Progenitor cell of endocrine pancreas (in vitro differentiated cells): ENCODE results near the gene ULK4. TPM values are rescaled to one million over a fixed set of nuclear protein-coding genes. Genes with fewer than 3 reads are reported as not detected.

ENCODE experiments used
- DNase-seq: peaks from one replicate; pipeline ENCODE4 v3.0.0; 2021; ENCODE audit warnings: low spot score; ENCODE audit not compliant: unreplicated experiment
- H3K27ac Mint-ChIP-seq: 2 replicates; pipeline ENCODE4 v1.8.0; 2021; ENCODE audit warnings: mild to moderate bottlenecking, moderate library complexity, mixed read lengths
- H3K27me3 Mint-ChIP-seq: 2 replicates; pipeline ENCODE4 v1.8.0; 2021; ENCODE audit warnings: mixed read lengths
- H3K36me3 Mint-ChIP-seq: 2 replicates; pipeline ENCODE4 v1.8.0; 2022; ENCODE audit warnings: mixed read lengths; ENCODE audit not compliant: insufficient read depth
- H3K4me1 Mint-ChIP-seq: 2 replicates; pipeline ENCODE4 v1.8.0; 2021; ENCODE audit warnings: low read depth, mixed read lengths
- H3K4me3 Mint-ChIP-seq: 2 replicates; pipeline ENCODE4 v1.8.0; 2021; ENCODE audit warnings: low read depth, mild to moderate bottlenecking, moderate library complexity, mixed read lengths
- H3K9me3 Mint-ChIP-seq: 2 replicates; pipeline ENCODE4 v1.8.0; 2021; ENCODE audit warnings: low read depth, mixed read lengths
- total RNA-seq: library from RNA; stranded (reverse); gene quantifications from 2 replicates; pipeline ENCODE4 v1.2.1, GENCODE V29; 2021
- TF ChIP-seq, protein P1 (sequence below): fragments of 200-600 bp; sonication (generic); IDR thresholded peaks from one replicate; pipeline ENCODE4 v1.5.0; 2021; ENCODE audit warnings: antibody characterized with exemption, mild to moderate bottlenecking; ENCODE audit not compliant: unreplicated experiment

Gene ULK4
- total RNA-seq, 1 donor from 2014 or later = 14.2 TPM

DNA sequence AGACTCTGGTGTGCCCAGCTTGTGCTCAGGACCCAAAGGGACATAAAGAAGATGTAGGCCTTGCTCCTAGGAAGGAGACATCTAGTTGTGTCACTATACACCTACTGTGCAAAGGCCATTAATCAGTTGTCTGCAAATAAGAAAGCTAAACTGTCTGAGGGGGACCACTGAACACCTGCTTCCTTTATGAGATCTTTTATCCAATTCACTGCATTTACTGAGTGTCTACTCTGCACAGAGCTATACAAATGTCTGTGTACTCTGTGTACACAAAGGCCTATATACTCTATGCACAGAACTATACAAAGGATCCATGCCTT, 637.8 kb downstream of the ULK4 start:
- Mint-ChIP-seq H3K9me3 (no peaks in the 10 kb centered on the region), H3K27ac (no peak overlapping the region), H3K27me3 (no peaks in the 10 kb centered on the region), H3K4me3 (no peak overlapping the region), H3K36me3 (no peaks in the 10 kb centered on the region), H3K4me1 (peaks cover 16% of the 10 kb centered on the region)
- TF ChIP-seq, protein P1, sequence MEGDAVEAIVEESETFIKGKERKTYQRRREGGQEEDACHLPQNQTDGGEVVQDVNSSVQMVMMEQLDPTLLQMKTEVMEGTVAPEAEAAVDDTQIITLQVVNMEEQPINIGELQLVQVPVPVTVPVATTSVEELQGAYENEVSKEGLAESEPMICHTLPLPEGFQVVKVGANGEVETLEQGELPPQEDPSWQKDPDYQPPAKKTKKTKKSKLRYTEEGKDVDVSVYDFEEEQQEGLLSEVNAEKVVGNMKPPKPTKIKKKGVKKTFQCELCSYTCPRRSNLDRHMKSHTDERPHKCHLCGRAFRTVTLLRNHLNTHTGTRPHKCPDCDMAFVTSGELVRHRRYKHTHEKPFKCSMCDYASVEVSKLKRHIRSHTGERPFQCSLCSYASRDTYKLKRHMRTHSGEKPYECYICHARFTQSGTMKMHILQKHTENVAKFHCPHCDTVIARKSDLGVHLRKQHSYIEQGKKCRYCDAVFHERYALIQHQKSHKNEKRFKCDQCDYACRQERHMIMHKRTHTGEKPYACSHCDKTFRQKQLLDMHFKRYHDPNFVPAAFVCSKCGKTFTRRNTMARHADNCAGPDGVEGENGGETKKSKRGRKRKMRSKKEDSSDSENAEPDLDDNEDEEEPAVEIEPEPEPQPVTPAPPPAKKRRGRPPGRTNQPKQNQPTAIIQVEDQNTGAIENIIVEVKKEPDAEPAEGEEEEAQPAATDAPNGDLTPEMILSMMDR = no peak
- no peak for DNase-seq

DNA sequence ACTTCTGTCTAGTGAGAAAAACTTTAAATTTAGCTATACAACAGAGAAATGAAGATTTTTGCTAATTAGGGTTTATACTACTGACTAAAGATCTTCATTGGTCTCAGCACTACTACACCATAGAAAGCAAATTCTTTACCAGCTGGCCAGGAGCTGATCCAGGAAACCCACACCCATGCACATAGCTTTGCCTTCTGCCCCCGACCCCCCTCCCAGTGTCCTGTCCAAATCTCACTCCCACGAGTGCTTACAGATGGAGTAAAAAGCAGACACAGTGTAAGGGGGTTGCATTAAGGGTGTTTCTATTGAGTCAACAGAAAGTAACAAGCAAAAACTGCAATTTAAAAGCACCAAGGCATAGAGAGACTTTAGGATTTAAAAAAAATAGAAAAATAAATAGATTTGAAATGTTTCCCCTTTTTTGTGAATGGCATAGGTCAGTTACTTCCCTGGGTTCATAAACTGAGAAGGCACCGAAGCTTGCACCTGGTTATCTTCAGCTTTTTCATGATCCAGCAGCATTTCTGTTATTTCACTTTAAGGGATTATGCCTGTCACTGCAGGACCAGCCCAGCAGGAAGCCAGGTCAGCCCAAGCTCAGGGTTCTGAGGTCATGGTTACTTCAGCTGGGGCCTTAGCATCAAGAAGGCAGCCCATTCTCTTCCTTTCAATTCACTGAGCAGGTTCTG, 638.3 kb downstream of the ULK4 start:
- Mint-ChIP-seq H3K27ac (peak overlapping the region; percentile 62), H3K36me3 (no peaks in the 10 kb centered on the region), H3K27me3 (no peaks in the 10 kb centered on the region), H3K4me3 (no peak overlapping the region), H3K9me3 (no peaks in the 10 kb centered on the region), H3K4me1 (peaks cover 15% of the 10 kb centered on the region)
- TF ChIP-seq, protein P1 = no peak
- no peak for DNase-seq

DNA sequence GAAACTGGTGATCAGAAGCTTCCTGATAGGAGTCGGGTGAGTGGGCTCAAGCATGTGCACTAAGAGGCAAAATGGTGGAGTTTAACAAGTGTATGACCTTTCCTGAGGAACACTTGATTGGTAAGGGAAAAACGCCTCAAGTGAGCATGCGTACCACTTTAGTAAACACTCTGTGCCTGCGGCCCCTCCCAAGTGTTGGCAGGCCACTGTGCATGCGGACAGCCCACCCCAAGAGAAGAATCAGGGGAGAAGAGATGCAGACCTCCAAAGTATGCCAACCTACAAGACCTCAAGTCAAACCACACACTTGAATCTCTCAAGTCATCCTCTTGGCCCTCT, 640.3 kb downstream of the ULK4 start:
- no peaks in the 10 kb centered on the region for H3K9me3 Mint-ChIP-seq
- no peak for DNase-seq
- TF ChIP-seq, protein P1 = no peak
- H3K4me3 Mint-ChIP-seq = no peak overlapping the region
- H3K27ac Mint-ChIP-seq = no peak overlapping the region
- no peaks in the 10 kb centered on the region for H3K27me3 Mint-ChIP-seq
- no peaks in the 10 kb centered on the region for H3K36me3 Mint-ChIP-seq
- H3K4me1 Mint-ChIP-seq = peaks cover 19% of the 10 kb centered on the region

DNA sequence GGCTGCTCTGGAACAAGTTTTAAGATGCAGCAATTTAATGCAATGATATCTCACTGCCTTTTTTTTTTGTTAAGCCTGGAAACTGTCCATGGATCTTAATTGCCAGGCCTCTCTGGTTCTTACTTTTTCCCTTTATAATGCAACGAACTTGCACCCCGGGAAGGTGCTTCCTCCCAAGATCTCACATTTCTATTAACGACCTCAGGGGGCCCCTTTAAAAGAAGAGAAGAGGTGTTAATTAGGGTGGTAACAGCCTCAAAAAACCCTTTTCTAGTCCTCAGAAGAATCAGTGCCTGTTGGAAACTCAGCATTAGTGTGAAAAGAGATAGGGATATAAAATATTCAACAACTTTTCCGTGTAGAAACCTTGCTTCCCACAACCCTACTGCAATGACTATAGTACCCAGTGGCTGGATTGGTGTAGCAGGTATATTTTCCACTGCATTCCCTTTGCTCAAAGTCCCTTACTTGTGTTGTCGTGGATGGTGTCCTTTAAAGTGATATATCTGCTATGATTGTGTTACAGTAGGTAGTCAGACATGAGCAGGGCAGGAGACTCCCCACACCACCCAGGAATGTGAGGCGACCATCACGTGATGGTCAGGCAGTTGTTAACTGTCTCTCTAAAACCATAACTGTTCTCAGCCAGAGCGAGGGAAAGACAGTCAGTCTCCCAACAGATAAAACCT, 640.8 kb downstream of the ULK4 start:
- Mint-ChIP-seq H3K27ac (no peak overlapping the region), H3K9me3 (no peaks in the 10 kb centered on the region), H3K4me3 (no peak overlapping the region), H3K36me3 (no peaks in the 10 kb centered on the region), H3K27me3 (no peaks in the 10 kb centered on the region), H3K4me1 (peaks cover 19% of the 10 kb centered on the region)
- DNase-seq = no peak
- TF ChIP-seq, protein P1 = no peak

DNA sequence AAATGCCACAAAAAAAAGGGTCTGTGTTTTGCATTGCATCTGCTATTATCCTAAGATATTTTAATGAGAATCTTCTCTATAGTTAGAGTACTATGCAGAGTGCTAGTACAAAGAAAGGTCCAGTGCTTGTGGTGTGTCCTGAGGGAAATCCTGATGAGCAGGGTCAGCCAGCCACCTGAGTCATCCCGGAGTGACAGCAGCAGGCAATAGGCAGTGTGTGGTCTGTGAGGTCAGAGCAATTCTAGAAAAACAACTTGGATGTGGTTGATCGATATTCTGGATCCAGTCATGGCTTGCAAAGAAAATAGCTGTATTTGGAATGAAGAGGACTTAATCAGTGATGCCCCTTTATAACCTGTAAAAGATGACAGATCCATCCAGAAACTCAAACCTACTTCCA, 643.4 kb downstream of the ULK4 start:
- no peak for DNase-seq
- H3K27me3 Mint-ChIP-seq = no peaks in the 10 kb centered on the region
- TF ChIP-seq, protein P1 = no peak
- H3K27ac Mint-ChIP-seq = peak overlapping the region; percentile 23
- H3K4me1 Mint-ChIP-seq = peaks cover 9% of the 10 kb centered on the region
- H3K36me3 Mint-ChIP-seq = no peaks in the 10 kb centered on the region
- H3K4me3 Mint-ChIP-seq = no peak overlapping the region
- no peaks in the 10 kb centered on the region for H3K9me3 Mint-ChIP-seq
